ENCODE measurements around the gene RUFY3. TPM values are rescaled to one million over a fixed set of nuclear protein-coding genes. Genes with fewer than 3 reads are reported as not detected.

The RUFY3 gene
- total and polyA plus RNA-seq, 2 of the 13 experiments (the other 11 are each of a cell fraction or from before 2014, with no cell fraction given), result 17.9 to 25.3 TPM

- peak; percentile 65 for TF ChIP-seq ZNF563 (CRISPR knock-in tag; IDR thresholded peaks at IDR 0.05)
- no peak for TF ChIP-seq ZNF10 (CRISPR knock-in tag; IDR thresholded peaks at IDR 0.05; ENCODE audit: borderline replicate concordance, low read depth)
- TF ChIP-seq BCLAF1 (IDR thresholded peaks at IDR 0.05), result no peak
- TF ChIP-seq ZBTB4 (CRISPR knock-in tag; IDR thresholded peaks at IDR 0.05; ENCODE audit: borderline replicate concordance), result no peak
- no peak for TF ChIP-seq TRAFD1 (CRISPR knock-in tag; IDR thresholded peaks at IDR 0.05; ENCODE audit: borderline replicate concordance)
- TF ChIP-seq NCOR1 (IDR thresholded peaks at IDR 0.05; ENCODE audit: borderline replicate concordance, low read length), result no peak
- peak; percentile 76 for TF ChIP-seq KMT2B (CRISPR knock-in tag; IDR thresholded peaks at IDR 0.05)
- TF ChIP-seq GPBP1L1 (CRISPR knock-in tag; IDR thresholded peaks at IDR 0.05), result no peak
- TF ChIP-seq ZNF407 (CRISPR knock-in tag; IDR thresholded peaks at IDR 0.05; ENCODE audit: not compliant biosample characterization), result peak; percentile 65
Observed at GRCh38 chr4:70705183-70706043, 16.4 kb upstream of the RUFY3 start (continued).
